HG03175 (cell line): ENCODE measurements around the gene CKB.
"Not testable (repeated sequence)": the region's sequence is repeated elsewhere in the genome, so short reads cannot be mapped to it uniquely, and the experiment has no call there.

Experiments used
- ATAC-seq: cut with Tn5 transposase; IDR thresholded peaks from one replicate; pipeline ENCODE4 v1.9.1; 2021; ENCODE audit warnings: mild to moderate bottlenecking, moderate library complexity; ENCODE audit not compliant: unreplicated experiment

The CKB gene

DNA sequence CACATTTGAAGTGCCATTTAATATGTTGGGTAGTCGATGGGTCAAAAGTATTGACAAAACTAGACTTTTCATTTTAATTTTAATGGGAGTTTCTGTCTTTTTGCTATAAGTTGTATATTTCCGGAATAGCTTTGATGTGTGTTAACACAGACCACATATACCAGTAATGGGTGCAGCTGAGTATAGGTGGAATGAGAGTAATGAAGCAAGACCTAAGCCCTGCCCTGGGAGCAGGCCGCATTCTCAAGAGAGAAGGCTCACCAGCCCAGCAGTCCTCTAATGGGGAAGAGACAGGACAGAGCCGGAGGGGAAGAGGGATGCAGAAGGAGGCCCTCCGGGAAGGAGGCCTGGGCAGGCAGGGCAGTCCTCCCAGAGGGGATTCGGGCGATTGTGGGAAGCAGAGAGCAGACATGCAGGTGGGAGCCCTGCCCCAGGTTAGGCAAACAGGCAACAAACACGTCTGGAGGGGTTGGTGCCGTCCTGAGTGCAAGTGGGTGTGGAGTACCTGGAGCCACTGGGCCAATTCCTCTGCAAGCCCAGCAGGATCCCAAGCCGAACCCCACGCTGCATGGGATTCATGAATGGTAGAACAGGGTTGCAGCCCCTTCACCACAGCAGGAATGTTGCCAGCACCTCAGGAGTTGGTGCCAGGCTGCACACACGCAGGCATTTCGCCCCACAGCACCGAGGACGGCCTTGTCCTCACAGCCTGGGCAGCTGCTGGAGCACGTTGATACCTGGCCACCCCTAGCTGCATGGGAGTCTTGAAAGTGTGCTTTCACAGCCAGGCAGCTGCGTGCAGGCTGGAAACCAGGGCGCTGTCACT, 7.8 kb downstream of the CKB start:
- ATAC-seq, result no peak

DNA sequence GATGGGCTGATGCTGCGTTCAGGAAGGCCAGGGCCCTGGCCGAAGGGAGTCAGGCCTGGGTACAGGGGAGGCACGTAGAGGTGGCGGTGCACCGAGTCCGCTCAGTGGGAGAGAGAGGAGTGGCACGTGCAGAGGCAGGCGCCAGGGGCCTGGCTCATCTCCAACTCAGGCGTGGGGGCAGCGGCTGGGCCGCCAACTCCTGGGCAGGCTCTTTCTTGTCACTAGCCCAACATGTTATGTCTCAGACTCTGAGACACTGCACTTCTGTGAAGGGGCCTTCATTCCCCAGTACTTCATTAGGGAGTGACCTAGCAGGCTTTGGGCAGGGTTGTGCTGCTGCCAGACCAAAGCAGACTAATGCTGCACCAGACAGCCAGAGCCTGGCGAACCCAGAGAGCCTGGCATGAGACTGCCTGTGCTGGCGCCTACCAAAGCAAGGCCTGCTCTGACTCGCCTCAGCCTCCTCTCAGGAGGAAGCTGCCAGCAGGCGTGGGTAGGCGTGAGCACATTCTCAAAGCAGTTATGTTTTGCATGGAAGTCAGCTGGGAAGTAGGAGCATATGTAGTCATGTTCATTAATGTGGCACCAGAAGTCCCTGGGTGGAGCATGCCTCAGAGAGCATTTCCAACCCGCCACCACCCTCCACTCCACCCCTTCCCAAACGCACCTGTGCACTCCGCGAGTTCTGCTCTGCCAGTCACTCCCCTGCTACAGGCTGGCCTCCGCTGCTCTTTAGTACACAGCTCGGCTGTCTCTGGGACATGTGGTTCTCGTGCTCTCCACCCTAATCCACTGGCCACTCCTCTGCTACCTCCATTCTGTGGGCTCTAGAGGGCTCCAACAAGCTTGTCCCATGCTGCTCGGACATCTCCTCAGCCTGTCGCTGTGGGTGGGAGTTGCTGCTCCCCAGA, 9.7 kb downstream of the CKB start:
- ATAC-seq, result no peak

GRCh38 chr14:103512180-103512579, 10.4 kb downstream of the CKB start:
- ATAC-seq, result not testable (repeated sequence)

DNA sequence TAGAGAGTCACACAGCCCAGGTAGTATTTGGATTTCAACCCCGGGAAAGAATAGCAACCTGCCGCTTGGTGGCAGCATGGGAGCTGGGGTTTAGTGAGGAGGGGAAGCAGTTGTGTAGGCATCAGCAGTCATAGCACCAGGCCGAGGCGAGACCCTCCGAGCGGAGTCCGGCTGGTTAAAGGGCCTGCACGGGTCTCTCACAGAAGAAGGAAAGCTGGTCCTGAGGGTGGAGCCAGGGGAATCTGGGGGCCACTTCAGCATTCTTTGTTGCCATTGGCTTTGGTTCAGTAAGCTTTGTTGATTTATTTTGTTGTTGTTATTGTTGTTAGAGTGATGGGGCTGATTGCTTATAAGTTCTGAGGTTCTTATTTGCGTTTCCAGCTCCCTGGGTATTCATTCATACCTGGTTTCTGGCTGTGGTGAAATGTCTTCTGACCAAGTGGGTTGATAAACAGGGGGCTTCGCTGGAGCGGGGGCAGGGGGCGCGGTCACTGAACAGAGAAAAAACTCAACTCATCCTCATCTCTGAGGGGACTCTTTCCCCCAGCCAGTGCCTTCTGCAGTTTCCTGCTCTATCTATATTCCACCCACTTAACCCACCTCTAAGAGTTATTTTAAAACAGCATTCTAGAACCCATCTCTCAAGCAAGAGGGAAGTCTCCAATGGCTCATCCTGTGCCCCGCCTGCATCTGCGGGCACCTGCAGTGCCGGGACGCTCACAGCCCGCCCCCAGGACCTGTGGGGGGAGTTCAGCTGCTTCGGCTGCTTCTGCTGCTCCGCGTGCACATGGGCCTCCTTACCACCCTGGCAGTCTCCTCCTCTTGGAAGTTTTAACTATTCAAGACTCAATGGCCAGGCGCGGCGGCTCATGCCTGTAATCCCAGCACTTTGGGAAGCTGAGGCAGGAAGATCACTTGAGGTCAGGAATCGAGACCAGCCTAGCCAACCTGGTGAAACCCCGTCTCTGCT, 11.6 kb downstream of the CKB start:
- no peak for ATAC-seq

DNA sequence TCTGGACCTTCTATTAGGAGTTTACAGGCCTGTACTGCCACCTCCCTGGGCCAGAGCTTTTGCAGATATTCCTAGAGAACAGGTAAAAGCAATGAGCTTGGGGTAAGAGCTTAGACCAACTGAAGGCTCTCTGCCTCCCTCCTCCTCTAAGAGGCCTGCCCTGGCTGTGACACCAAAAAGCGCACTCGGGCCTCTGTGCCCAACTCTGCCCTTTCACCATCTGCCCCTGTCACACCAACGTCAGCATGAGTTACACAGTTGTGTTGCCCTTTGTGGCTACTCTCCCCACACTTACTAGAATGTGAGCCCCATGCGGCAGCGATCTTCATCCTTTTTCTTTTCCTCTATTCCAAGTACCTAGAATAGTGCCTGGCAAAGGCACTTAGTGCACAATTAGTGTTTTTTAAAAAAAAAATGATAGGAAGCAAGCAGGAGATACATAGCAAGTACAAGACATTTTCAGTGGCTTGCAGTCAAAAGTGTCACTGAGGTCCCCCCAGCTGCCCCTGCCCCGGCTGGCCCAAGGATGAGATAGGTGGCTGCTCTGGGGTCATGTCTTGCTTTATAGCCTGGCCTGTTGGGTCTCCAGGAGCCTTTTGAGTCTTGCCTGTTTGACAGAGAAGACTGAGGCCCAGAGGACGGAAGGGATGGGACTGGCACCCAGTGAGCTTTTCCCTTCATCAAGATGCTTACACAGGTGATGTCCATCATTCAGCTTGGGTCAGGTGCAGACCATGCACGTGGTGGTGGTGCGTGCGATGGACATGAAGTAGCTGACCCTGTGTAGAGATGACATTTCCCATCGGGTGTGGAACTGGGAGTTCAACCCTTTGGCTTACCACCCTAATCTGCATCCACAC, 12.5 kb downstream of the CKB start:
- no peak for ATAC-seq

GRCh38 chr14:103508521-103509329, 13.9 kb downstream of the CKB start:
- ATAC-seq, result no peak

DNA sequence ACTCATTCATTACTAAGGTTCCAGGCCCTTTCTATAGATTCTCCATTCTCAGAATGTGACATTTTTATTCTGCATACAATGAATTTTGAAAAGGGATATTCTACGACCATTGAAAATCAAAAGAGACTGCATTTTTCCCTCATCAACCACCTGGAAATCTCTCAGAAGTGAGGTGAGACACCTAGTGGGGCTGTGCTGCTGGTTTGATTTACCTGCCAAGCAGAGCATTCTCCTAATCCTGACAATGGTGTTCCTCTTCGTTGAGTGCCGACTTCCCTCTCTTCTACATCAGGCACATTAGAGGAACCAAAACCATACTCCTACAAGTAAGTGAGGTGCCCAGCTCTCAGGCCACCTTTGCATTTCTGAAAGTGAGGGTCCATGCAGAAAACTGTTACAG, 14.9 kb downstream of the CKB start:
- no peak for ATAC-seq

DNA sequence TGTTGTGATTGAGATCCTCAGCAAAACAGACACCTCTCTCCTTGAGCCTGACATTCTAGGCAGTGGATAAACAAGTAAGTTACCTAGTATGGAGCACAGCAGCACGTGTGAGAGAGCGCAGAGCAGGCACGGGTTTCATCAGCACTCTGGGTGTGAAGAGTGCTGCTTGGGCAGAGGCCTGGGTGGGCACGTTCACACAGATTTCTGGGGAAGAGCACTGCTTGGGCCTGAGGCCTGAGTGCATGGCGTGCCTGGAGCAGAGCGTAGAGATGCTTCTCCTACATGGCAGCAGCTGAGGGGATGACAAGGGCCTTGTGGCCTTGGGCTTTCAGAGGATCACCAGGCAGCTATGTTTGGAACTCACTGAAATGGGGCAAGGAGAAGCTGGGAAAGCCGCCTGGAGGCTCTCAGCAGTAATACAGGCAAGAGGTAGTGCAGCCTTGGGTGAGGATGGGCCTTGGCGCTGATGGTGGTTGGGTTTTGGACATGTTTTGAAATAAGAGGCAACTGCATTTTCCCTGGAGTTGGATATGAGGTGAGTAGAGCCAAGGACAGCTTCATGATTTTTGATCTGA, 17.6 kb downstream of the CKB start:
- ATAC-seq, result no peak

DNA sequence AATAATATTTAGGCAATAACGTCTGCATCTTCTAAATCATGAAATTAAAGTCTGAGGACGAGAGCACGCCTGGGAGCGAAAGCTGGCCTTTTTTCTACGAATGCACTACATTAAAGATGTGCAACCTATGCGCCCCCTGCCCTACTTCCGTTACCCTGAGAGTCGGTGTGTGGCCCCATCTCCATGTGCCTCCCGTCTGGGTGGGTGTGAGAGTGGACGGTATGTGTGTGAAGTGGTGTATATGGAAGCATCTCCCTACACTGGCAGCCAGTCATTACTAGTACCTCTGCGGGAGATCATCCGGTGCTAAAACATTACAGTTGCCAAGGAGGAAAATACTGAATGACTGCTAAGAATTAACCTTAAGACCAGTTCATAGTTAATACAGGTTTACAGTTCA, 19.3 kb downstream of the CKB start:
- ATAC-seq, result no peak

- ATAC-seq, result no peak
Observed at GRCh38 chr14:103502877-103503276, 19.8 kb downstream of the CKB start.

DNA sequence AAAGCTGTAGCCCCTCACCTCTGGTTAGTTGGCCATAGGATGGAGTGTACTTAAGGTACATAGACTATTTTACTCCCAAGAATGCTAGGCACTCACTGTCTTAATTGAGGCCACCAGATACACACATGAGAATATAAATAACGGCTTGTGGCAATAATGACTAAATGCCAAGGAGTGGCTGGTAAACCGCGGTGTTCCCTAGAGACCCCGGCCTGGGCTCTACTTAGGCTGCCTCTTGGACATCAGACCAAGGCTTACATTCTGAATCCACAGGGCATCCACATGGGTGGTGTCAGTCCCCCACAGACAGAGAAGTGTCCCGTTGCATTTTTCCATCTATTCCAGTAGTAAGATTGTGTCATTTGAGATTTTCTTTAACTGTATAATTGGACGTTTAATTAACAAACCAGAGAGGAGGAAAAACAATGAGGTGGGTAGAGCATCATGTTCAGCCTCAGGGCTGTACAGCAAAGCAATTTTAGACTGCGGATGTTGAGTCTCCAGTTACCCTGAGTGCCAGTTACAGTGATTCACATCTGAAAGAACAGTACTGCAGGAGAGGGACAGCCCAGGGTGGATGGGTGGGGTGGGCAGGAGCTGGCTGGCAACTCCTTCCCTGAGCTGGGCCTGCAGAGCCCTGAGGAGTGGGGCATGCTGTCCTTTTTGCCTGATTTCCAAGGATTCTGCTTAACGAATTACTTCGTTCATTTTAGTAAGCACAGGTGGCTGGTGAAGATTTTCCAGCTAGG, 20.5 kb downstream of the CKB start:
- no peak for ATAC-seq

GRCh38 chr14:103501041-103501870, 21.4 kb downstream of the CKB start:
- no peak for ATAC-seq

GRCh38 chr14:103500148-103500990, 22.3 kb downstream of the CKB start:
- no peak for ATAC-seq

GRCh38 chr14:103499709-103500108, 22.9 kb downstream of the CKB start:
- ATAC-seq, result no peak

DNA sequence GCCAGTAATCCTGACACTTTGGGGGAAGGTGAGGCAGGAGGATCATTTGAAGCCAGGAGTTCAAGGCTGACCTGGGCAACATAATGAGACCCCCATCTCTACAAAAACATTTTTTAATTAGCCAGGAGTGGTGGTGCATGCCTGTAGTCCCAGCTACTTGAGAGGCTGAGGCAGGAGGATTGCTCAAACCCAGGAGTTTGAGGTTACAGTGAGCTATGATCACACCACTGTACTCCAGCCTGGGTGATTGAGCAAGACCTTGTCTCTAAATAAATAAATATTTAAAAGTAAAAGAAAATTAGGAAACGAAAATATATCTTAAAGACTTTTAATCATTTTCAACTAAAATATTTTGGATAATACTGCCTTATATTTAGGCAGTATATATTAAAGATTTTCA, 25.9 kb downstream of the CKB start:
- ATAC-seq, result no peak

DNA sequence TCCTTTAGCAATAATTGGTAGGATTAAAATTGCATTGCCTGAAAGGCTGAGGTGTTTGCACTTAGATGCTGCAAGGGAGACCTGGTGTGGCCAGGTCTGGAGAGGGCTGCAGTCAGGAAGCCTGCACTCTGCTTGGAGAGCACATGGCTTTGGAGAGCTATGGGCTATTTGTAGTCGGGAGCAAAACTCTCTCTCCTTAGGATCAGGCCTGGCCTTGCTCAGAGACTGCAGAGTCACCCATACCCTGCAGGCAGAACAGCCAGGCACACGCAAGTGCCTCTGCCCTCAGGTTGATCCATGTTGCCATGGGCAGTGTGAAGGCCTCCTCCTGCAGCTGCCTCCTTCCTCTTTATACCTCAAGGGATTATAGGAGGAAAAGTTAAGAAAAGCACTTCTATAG, 26.8 kb downstream of the CKB start:
- no peak for ATAC-seq
